Ishikawa (cell line): ENCODE results near the gene RASA3.

Source experiments
- CREB1 ChIP-seq: IDR thresholded peaks from 2 replicates; pipeline ENCODE4 v1.6.1; 2012; ENCODE audit warnings: low read depth
- EGR1 ChIP-seq: IDR thresholded peaks from 2 replicates; pipeline ENCODE4 v1.6.1; 2012
- EP300 ChIP-seq: IDR thresholded peaks from 2 replicates; pipeline ENCODE4 v1.6.1; 2012; ENCODE audit warnings: borderline replicate concordance
- FOXM1 ChIP-seq: IDR thresholded peaks from 2 replicates; pipeline ENCODE4 v1.6.1; 2012; ENCODE audit warnings: low read depth, borderline replicate concordance
- REST ChIP-seq: IDR thresholded peaks from 2 replicates; pipeline ENCODE4 v1.6.1; 2012; ENCODE audit warnings: low read depth, mild to moderate bottlenecking
- TCF12 ChIP-seq: IDR thresholded peaks from 2 replicates; pipeline ENCODE4 v1.6.1; 2012; ENCODE audit warnings: low read depth
- YY1 ChIP-seq: IDR thresholded peaks from 2 replicates; pipeline ENCODE4 v1.6.1; 2012; ENCODE audit warnings: low read depth
- ZBTB7A ChIP-seq: IDR thresholded peaks from 2 replicates; pipeline ENCODE4 v1.6.1; 2012; ENCODE audit warnings: low read depth
- TF ChIP-seq, protein P1 (sequence below): IDR thresholded peaks from 2 replicates; pipeline ENCODE4 v1.6.1; 2012
- TF ChIP-seq, protein P2 (sequence below): IDR thresholded peaks from 2 replicates; pipeline ENCODE4 v1.6.1; 2012

- no peak for TF ChIP-seq CREB1
- TF ChIP-seq YY1, result no peak
- no peak for TF ChIP-seq EGR1
- TF ChIP-seq, protein P1, sequence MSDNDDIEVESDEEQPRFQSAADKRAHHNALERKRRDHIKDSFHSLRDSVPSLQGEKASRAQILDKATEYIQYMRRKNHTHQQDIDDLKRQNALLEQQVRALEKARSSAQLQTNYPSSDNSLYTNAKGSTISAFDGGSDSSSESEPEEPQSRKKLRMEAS, result no peak
- TF ChIP-seq REST, result no peak
- TF ChIP-seq ZBTB7A, result no peak
- no peak for TF ChIP-seq EP300
- TF ChIP-seq, protein P2, sequence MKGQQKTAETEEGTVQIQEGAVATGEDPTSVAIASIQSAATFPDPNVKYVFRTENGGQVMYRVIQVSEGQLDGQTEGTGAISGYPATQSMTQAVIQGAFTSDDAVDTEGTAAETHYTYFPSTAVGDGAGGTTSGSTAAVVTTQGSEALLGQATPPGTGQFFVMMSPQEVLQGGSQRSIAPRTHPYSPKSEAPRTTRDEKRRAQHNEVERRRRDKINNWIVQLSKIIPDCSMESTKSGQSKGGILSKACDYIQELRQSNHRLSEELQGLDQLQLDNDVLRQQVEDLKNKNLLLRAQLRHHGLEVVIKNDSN, result no peak
- no peak for TF ChIP-seq FOXM1
- no peak for TF ChIP-seq TCF12
These were observed 129.6 kb downstream of the RASA3 start for GRCh38 chr13:114002771-114003321.
